Subcutaneous adipose tissue (tissue), 4 donors: ENCODE data around the gene GPR39. TPM values are rescaled to one million over a fixed set of nuclear protein-coding genes. Genes with fewer than 3 reads are reported as not detected.

Experiments
- total RNA-seq, 4 donors: library from RNA; depleted of rRNA; stranded (reverse); fragments of >200 nt; gene quantifications; one replicate each; pipeline ENCODE4 v1.1.0, GENCODE V29; 2016
- TF ChIP-seq, protein P1 (sequence below): fragments of 450-650 bp; IDR thresholded peaks from one replicate; pipeline ENCODE4 v1.5.1; 2016; ENCODE audit warnings: low read depth, mild to moderate bottlenecking, control low read depth, antibody characterized with exemption, moderate library complexity

Gene GPR39
- total RNA-seq, 4 donors from 2014 or later: 0.34 to 1.5 (median 0.66) TPM; not detected in 1

DNA sequence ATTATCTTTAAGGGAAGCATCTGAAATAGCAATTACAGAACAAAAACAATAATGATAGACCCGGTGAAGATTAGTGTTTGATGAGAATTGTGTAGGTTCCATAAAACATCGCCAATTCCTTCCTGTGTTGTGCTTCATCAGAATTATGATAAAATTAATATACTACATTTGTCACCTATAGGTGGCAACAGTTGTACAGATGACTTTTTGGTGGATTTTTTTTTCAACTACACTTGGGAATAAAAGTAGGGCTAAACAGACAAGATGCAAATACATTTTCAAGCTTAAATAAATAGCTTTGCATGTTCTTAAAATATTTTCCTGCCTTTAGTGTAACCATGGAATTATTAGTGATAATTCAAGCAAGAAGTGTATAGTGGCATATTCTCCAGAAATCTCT is 260.4 kb downstream of the GPR39 start:
- TF ChIP-seq, protein P1, sequence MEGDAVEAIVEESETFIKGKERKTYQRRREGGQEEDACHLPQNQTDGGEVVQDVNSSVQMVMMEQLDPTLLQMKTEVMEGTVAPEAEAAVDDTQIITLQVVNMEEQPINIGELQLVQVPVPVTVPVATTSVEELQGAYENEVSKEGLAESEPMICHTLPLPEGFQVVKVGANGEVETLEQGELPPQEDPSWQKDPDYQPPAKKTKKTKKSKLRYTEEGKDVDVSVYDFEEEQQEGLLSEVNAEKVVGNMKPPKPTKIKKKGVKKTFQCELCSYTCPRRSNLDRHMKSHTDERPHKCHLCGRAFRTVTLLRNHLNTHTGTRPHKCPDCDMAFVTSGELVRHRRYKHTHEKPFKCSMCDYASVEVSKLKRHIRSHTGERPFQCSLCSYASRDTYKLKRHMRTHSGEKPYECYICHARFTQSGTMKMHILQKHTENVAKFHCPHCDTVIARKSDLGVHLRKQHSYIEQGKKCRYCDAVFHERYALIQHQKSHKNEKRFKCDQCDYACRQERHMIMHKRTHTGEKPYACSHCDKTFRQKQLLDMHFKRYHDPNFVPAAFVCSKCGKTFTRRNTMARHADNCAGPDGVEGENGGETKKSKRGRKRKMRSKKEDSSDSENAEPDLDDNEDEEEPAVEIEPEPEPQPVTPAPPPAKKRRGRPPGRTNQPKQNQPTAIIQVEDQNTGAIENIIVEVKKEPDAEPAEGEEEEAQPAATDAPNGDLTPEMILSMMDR: no peak

- TF ChIP-seq, protein P1: no peak
These were observed 261.1 kb downstream of the GPR39 start for GRCh38 chr2:132677661-132678060.

DNA sequence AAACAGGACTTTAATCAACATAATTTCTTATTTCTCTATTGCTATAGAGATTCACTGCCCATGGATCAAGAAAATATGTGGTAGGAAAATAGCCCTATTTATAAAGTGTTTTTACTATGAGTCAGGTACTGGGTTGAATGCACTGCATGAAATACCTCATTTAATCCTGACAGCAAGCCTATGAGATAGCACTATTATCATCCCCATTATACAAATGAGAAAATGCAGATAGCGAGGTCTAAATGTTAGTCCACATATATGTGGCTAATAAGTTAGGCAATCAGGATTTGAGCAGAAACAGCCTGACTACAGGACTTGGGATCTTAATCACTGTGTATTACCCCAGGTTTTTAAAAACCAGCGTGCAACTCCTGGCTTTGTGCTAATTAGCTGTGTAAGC is 261.9 kb downstream of the GPR39 start:
- TF ChIP-seq, protein P1: no peak

DNA sequence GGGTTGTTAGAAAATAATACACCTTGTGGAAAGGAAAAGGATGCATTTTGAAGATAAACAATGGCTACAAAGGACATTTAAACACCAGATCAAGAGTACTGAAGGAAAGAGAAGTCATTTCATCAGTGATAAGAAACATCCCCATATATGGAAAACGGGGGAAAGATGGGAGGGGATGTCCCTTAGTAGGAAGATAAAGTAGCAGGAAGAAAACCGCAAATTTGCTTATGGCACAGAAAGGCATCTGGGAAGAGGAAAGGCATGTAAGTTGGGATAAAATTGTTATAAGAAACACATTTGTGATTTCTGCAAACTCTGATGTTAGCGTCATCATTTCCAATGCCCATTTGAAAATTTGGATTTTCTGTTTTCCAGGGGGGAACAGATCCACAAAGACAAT is 263.9 kb downstream of the GPR39 start:
- TF ChIP-seq, protein P1: no peak

GRCh38 chr2:132681766-132682165 is 265.2 kb downstream of the GPR39 start:
- TF ChIP-seq, protein P1: no peak

- TF ChIP-seq, protein P1: no peak
These were observed 274.2 kb downstream of the GPR39 start for GRCh38 chr2:132690664-132691303.

GRCh38 chr2:132691556-132691955 is 275.0 kb downstream of the GPR39 start:
- TF ChIP-seq, protein P1: no peak
